Caco-2 (cell line): ENCODE results near the gene ASCC2. TPM values are rescaled to one million over a fixed set of nuclear protein-coding genes. Genes with fewer than 3 reads are reported as not detected.
A peak's percentile ranks its signal among the peaks of the same experiment; 100 is the strongest.

Experiments used
- Bru-seq: library from RNA; stranded (reverse); fragments of 400-500 nt; gene quantifications from one replicate; lab custom pipeline; 2021; lab: Mats Ljungman, UMichigan
- BruChase-seq, 2 experiments: library from RNA; stranded (reverse); fragments of 400-500 nt; gene quantifications; one replicate each; lab custom pipeline; 2021; lab: Mats Ljungman, UMichigan
- BruUV-seq: library from RNA; stranded (reverse); fragments of 400-500 nt; replicated peaks from 2 replicates; lab custom pipeline; 2021; lab: Mats Ljungman, UMichigan
- CTCF ChIA-PET: fragments of 300-600 bp; sonication (Branson Sonifier 250); formaldehyde crosslinking; loops from one replicate; lab custom pipeline; 2022; ENCODE audit warnings: antibody characterized with exemption; lab: Charles Lee
- POLR2A ChIA-PET: fragments of 300-600 bp; sonication (Branson Sonifier 250); formaldehyde crosslinking; loops from one replicate; lab custom pipeline; 2022; ENCODE audit warnings: antibody characterized with exemption; lab: Charles Lee
- DNase-seq, 2 experiments: peaks; one replicate each; pipeline versions ENCODE4 v3.0.0 to v3.0.0-alpha.2; 2020 to 2022
- H3K27me3 ChIP-seq: replicated peaks from 2 replicates; pipeline ENCODE4 v1.6.0; 2011; ENCODE audit warnings: low read length; ENCODE audit not compliant: control insufficient read depth, insufficient read depth
- H3K36me3 ChIP-seq: 2 replicates; pipeline ENCODE4 v1.5.1; 2011; ENCODE audit warnings: low read length; ENCODE audit not compliant: control insufficient read depth, insufficient read depth
- H3K4me1 ChIP-seq: fragments of 250-450 bp; sonication (Bioruptor Pico); 2 replicates; pipeline ENCODE4 v1.5.1; 2020; ENCODE audit warnings: mild to moderate bottlenecking
- H3K4me3 ChIP-seq: 2 replicates; pipeline ENCODE4 v1.5.1; 2011; ENCODE audit warnings: low read depth, mild to moderate bottlenecking, control low read depth, low read length
- H3K9me3 ChIP-seq: fragments of 250-450 bp; sonication (Bioruptor Pico); 2 replicates; pipeline ENCODE4 v1.5.1; 2020; ENCODE audit warnings: mild to moderate bottlenecking, moderate library complexity
- H3K27ac Mint-ChIP-seq: one replicate; pipeline ENCODE4 v1.8.0; 2022; ENCODE audit warnings: mixed read lengths; ENCODE audit not compliant: unreplicated experiment
- H3K27me3 Mint-ChIP-seq: one replicate; pipeline ENCODE4 v1.8.0; 2022; ENCODE audit warnings: mixed read lengths; ENCODE audit not compliant: insufficient read depth, unreplicated experiment
- H3K36me3 Mint-ChIP-seq: one replicate; pipeline ENCODE4 v1.8.0; 2022; ENCODE audit warnings: mild to moderate bottlenecking, mixed read lengths; ENCODE audit not compliant: insufficient read depth, unreplicated experiment
- H3K4me1 Mint-ChIP-seq: one replicate; pipeline ENCODE4 v1.8.0; 2022; ENCODE audit warnings: low read depth, mixed read lengths; ENCODE audit not compliant: unreplicated experiment
- H3K4me3 Mint-ChIP-seq: one replicate; pipeline ENCODE4 v1.8.0; 2022; ENCODE audit warnings: mild to moderate bottlenecking, moderate library complexity, mixed read lengths; ENCODE audit not compliant: unreplicated experiment
- H3K9me3 Mint-ChIP-seq: one replicate; pipeline ENCODE4 v1.8.0; 2022; ENCODE audit warnings: mixed read lengths; ENCODE audit not compliant: unreplicated experiment
- intact Hi-C: fragments of 100-400 bp; cut with micrococcal nuclease; formaldehyde crosslinking; loops from one replicate; pipeline ENCODE4 v1.10.0; 2022; ENCODE audit not compliant: unreplicated experiment
- long read RNA-seq: library from polyadenylated mRNA; stranded (forward); transcript quantifications from one replicate; pipeline ENCODE4 v2.0.0, GENCODE V29; 2022
- total RNA-seq: library from RNA; stranded (reverse); gene quantifications from 2 replicates; pipeline ENCODE4 v1.2.3, GENCODE V29; 2022
- TF ChIP-seq, protein P1 (sequence below), 2 experiments: fragments of 200-600 bp in 1 of 2; IDR thresholded peaks; 1 replicate in 1 of 2; 2 replicates in 1 of 2; pipeline versions ENCODE4 v1.5.1 to v1.8.0; 2011 to 2022; ENCODE audit warnings: antibody characterized with exemption in 1 of 2, control low read depth in 1 of 2, inconsistent platforms in 1 of 2, low read depth in 1 of 2, low read length in 1 of 2, mild to moderate bottlenecking in 1 of 2, moderate library complexity in 1 of 2; ENCODE audit not compliant: insufficient read depth in 1 of 2, severe bottlenecking in 1 of 2, unreplicated experiment in 1 of 2

The ASCC2 gene, protein sequence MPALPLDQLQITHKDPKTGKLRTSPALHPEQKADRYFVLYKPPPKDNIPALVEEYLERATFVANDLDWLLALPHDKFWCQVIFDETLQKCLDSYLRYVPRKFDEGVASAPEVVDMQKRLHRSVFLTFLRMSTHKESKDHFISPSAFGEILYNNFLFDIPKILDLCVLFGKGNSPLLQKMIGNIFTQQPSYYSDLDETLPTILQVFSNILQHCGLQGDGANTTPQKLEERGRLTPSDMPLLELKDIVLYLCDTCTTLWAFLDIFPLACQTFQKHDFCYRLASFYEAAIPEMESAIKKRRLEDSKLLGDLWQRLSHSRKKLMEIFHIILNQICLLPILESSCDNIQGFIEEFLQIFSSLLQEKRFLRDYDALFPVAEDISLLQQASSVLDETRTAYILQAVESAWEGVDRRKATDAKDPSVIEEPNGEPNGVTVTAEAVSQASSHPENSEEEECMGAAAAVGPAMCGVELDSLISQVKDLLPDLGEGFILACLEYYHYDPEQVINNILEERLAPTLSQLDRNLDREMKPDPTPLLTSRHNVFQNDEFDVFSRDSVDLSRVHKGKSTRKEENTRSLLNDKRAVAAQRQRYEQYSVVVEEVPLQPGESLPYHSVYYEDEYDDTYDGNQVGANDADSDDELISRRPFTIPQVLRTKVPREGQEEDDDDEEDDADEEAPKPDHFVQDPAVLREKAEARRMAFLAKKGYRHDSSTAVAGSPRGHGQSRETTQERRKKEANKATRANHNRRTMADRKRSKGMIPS
- total RNA-seq: 61.4 and 68.8 TPM in 2 replicates
- percentile 66 among the genes with signal in this experiment for Bru-seq, nascent RNA
- BruChase-seq, experiment 1, labeled RNA remaining after a 2-hour chase: percentile 68 among the genes with signal in this experiment
- BruChase-seq, experiment 2, labeled RNA remaining after a 6-hour chase: percentile 72 among the genes with signal in this experiment
- long read RNA-seq, transcript ASCC2-202 (21 exons, 2,823 nt): major isoform, 53 of 190 reads
- long read RNA-seq, transcript ASCC2-201 (20 exons, 2,793 nt): minor isoform, 41 of 190 reads
- long read RNA-seq, partial matches to known transcripts: 43 of 190 reads
- long read RNA-seq, other reads (novel, unspliced or antisense): 49 of 190 reads

DNA sequence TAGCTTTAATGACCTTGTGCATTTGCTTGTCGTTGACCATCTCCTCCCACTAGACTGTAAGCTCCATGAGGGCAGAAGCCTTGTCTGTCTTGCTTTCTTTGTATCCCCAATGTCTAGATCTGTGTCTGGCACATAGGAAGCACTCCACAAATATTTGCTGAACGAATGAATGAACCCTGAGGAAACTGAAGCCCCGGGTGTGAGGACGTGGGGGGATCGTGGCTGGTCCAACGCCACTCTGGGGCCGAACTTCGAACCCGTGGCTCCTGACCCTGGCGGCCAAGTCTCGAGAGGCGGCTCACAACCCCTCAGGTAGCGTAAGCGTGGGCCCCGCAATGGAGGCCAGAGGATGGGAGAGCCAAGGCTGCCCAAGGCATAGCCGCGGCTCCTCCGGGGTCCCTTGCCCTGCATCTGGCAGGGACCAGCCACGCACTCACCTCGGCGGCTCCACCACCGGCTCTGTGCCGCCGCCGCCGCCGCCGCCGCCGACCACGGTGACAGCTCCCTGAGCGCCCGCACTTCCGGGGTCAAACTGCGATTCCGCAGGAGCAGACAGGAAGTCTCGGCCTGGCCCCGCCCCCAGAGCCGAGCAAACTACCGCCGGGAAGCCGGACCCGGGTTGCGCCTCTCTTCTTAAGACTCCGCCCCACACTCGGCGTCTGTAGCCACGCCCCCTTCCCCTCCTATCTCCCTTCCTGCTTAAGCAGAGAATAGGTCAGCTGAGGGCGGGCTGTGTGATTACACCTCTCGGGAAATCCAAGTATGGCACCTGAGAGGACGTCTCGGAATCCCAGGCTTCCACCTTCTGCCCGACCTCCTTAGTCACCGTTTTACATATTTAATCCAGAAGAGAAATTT is at the start of gene ASCC2:
Gene ASCC2 (minus strand): TSS at position 534 of the 858 bp plus-strand sequence. CDS start 5,949 bp downstream, outside the sequence.
- Histone ChIP-seq H3K36me3 (peaks cover 1% of the 10 kb centered on the region), H3K4me3 (peak within 1 kb of the TSS; percentile 97), H3K27me3 (no peaks in the 10 kb centered on the region), H3K4me1 (peaks cover 5% of the 10 kb centered on the region; the same call in 1 of the 2 replicates), H3K9me3 (no peaks in the 10 kb centered on the region)
- ChIA-PET POLR2A (interaction anchor here (0.6 to 1.5 kb wide), 3 partner anchors 20 to 71 kb away, joined by 4 to 5 read pairs (median 4); partner anchors contain the start of gene ZMAT5), CTCF (interaction anchor here (1.3 to 1.7 kb wide), 3 partner anchors 45 to 202 kb away, joined by 3 to 15 read pairs (median 3); partner anchors contain the start of gene MTMR3)
- Mint-ChIP-seq H3K36me3 (peaks cover 11% of the 10 kb centered on the region), H3K27ac (peak within 1 kb of the TSS; percentile 69), H3K4me3 (peak within 1 kb of the TSS; percentile 83), H3K9me3 (no peaks in the 10 kb centered on the region), H3K27me3 (no peaks in the 10 kb centered on the region), H3K4me1 (peaks cover 10% of the 10 kb centered on the region)
- DNase-seq: peak; percentile 98
- TSS peak; percentile 58 for BruUV-seq
- intact Hi-C loops: loop anchor here (1.0 kb wide), 1 partner anchor 167 kb away; no protein-coding TSS in a partner anchor
- TF ChIP-seq, protein P1, sequence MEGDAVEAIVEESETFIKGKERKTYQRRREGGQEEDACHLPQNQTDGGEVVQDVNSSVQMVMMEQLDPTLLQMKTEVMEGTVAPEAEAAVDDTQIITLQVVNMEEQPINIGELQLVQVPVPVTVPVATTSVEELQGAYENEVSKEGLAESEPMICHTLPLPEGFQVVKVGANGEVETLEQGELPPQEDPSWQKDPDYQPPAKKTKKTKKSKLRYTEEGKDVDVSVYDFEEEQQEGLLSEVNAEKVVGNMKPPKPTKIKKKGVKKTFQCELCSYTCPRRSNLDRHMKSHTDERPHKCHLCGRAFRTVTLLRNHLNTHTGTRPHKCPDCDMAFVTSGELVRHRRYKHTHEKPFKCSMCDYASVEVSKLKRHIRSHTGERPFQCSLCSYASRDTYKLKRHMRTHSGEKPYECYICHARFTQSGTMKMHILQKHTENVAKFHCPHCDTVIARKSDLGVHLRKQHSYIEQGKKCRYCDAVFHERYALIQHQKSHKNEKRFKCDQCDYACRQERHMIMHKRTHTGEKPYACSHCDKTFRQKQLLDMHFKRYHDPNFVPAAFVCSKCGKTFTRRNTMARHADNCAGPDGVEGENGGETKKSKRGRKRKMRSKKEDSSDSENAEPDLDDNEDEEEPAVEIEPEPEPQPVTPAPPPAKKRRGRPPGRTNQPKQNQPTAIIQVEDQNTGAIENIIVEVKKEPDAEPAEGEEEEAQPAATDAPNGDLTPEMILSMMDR (IDR thresholded peaks at IDR 0.05; ENCODE audit: insufficient read depth in 1 of 2, low read depth in 1 of 2, low read length in 1 of 2, severe bottlenecking in 1 of 2, unreplicated experiment in 1 of 2): no peak

DNA sequence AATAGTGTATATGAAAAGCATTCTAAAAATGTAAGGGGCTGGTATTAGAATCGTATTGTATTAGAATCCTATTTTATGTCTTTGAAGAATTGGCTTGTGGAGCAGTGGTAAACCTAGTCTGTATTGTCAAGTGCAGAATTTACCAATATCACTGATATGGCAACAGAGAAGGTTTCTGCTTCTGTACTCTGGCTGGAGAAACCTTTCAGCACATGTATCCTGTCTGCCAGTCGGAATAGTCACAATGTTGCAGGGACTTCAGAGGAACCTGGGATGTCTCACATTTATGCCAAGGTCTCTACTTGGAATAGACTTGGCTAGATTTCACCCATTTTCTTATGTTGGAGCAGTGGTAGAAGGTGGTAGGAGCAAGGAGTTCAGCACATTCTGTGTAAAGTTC is 49.3 kb upstream of the ASCC2 start:
- no peak for DNase-seq
- Histone ChIP-seq H3K4me3 (no peak overlapping the region), H3K9me3 (no peaks in the 10 kb centered on the region), H3K36me3 (no peaks in the 10 kb centered on the region), H3K27me3 (no peaks in the 10 kb centered on the region), H3K4me1 (0 out of 2 replicates have a peak, but pooled peaks cover 3% of the 10 kb centered on the region)
- POLR2A ChIA-PET: no interaction called here
- H3K9me3 Mint-ChIP-seq: no peaks in the 10 kb centered on the region
- TF ChIP-seq, protein P1 (IDR thresholded peaks at IDR 0.05; ENCODE audit: insufficient read depth in 1 of 2, low read depth in 1 of 2, low read length in 1 of 2, severe bottlenecking in 1 of 2, unreplicated experiment in 1 of 2): no peak
- intact Hi-C loops: no loop called here
- no peak overlapping the region for H3K4me3 Mint-ChIP-seq
- BruUV-seq: no TSS peak
- CTCF ChIA-PET: no interaction called here
- H3K27ac Mint-ChIP-seq: no peak overlapping the region
- no peaks in the 10 kb centered on the region for H3K27me3 Mint-ChIP-seq
- no peaks in the 10 kb centered on the region for H3K36me3 Mint-ChIP-seq
- no peaks in the 10 kb centered on the region for H3K4me1 Mint-ChIP-seq
